ENCODE measurements around the gene MXI1. TPM values are rescaled to one million over a fixed set of nuclear protein-coding genes. Genes with fewer than 3 reads are reported as not detected.

MXI1 gene
- total and polyA plus RNA-seq, 2 experiments from 2014 or later: 5.1 to 8.5 TPM

- peak overlapping the region; percentile 74 for H3K4me3 ChIP-seq
- Mint-ChIP-seq H3K4me1 (peaks cover 43% of the 10 kb centered on the region), H3K27ac (peak overlapping the region; percentile 66; the same call in 1 of the 2 replicates), H3K36me3 (ENCODE audit: low read depth) (peaks cover 4% of the 10 kb centered on the region; the same call in 1 of the 3 replicates), H3K4me3 (peak overlapping the region; percentile 74), H3K9me3 (no peaks in the 10 kb centered on the region; the same call in 2 of the 3 replicates), H3K27me3 (ENCODE audit: insufficient read depth, low read depth, poor library complexity) (peaks cover 30% of the 10 kb centered on the region)
- H3K4me1 ChIP-seq (ENCODE audit: insufficient read depth): peaks cover 23% of the 10 kb centered on the region
- peak overlapping the region; percentile 75 for H3K4me2 ChIP-seq
- TF ChIP-seq CREB1 (CRISPR knock-in tag; IDR thresholded peaks at IDR 0.05; ENCODE audit: low read depth) (no peak), NANOG (IDR thresholded peaks at IDR 0.05; ENCODE audit: borderline replicate concordance) (no peak), POLR2AphosphoS5 (IDR thresholded peaks at IDR 0.05; ENCODE audit: low read depth) (no peak), ZNF114 (CRISPR knock-in tag; IDR thresholded peaks at IDR 0.05) (no peak), STAT1 (IDR thresholded peaks at IDR 0.05; ENCODE audit: unreplicated experiment) (no peak), ZNF462 (CRISPR knock-in tag; IDR thresholded peaks at IDR 0.05) (no peak), JUNB (IDR thresholded peaks at IDR 0.05; ENCODE audit: unreplicated experiment) (no peak), EZH2 (IDR thresholded peaks at IDR 0.05; ENCODE audit: low read depth, unreplicated experiment) (no peak), ZNF331 (CRISPR knock-in tag; IDR thresholded peaks at IDR 0.05; ENCODE audit: low read depth) (no peak), EZH2phosphoT487 (IDR thresholded peaks at IDR 0.05; ENCODE audit: unreplicated experiment) (no peak), REST (IDR thresholded peaks at IDR 0.05; ENCODE audit: unreplicated experiment) (no peak)
- TF ChIP-seq, protein P1, sequence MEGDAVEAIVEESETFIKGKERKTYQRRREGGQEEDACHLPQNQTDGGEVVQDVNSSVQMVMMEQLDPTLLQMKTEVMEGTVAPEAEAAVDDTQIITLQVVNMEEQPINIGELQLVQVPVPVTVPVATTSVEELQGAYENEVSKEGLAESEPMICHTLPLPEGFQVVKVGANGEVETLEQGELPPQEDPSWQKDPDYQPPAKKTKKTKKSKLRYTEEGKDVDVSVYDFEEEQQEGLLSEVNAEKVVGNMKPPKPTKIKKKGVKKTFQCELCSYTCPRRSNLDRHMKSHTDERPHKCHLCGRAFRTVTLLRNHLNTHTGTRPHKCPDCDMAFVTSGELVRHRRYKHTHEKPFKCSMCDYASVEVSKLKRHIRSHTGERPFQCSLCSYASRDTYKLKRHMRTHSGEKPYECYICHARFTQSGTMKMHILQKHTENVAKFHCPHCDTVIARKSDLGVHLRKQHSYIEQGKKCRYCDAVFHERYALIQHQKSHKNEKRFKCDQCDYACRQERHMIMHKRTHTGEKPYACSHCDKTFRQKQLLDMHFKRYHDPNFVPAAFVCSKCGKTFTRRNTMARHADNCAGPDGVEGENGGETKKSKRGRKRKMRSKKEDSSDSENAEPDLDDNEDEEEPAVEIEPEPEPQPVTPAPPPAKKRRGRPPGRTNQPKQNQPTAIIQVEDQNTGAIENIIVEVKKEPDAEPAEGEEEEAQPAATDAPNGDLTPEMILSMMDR (conservative IDR thresholded peaks at IDR 0.05; ENCODE audit: low read depth in 2 of 2): no peak
- TF ChIP-seq, protein P2, sequence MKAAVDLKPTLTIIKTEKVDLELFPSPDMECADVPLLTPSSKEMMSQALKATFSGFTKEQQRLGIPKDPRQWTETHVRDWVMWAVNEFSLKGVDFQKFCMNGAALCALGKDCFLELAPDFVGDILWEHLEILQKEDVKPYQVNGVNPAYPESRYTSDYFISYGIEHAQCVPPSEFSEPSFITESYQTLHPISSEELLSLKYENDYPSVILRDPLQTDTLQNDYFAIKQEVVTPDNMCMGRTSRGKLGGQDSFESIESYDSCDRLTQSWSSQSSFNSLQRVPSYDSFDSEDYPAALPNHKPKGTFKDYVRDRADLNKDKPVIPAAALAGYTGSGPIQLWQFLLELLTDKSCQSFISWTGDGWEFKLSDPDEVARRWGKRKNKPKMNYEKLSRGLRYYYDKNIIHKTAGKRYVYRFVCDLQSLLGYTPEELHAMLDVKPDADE (IDR thresholded peaks at IDR 0.05): no peak
- no peak for DNase-seq (ENCODE audit: low spot score)
- no peaks in the 10 kb centered on the region for H3K9me2 ChIP-seq (ENCODE audit: insufficient read depth)
- H3K79me2 ChIP-seq (replicated peaks; ENCODE audit: insufficient read depth): no peaks in the 10 kb centered on the region
- ATAC-seq: no peak
- H3K27me3 ChIP-seq (ENCODE audit: insufficient read depth): peaks cover 33% of the 10 kb centered on the region
- peak overlapping the region; percentile 23; the same call in 1 of the 2 replicates for H3K27ac ChIP-seq (ENCODE audit: low read depth)
- peaks cover 7% of the 10 kb centered on the region; the same call in 1 of the 2 replicates for H3F3A ChIP-seq (replicated peaks; ENCODE audit: low read depth)
- no peak overlapping the region for H2AFZ ChIP-seq
- no peaks in the 10 kb centered on the region for H4K20me1 ChIP-seq (replicated peaks; ENCODE audit: insufficient read depth)
- H3K36me3 ChIP-seq (ENCODE audit: insufficient read depth): no peaks in the 10 kb centered on the region
Measured at GRCh38 chr10:110225441-110225755, 18.0 kb downstream of the MXI1 start.

Measured in GM23338 (cell line).